HG03025 (cell line): ENCODE measurements around the gene MAP3K13.

Experiments used
- ATAC-seq: cut with Tn5 transposase; IDR thresholded peaks from one replicate; pipeline ENCODE4 v1.9.1; 2021; ENCODE audit warnings: mild to moderate bottlenecking, moderate library complexity; ENCODE audit not compliant: unreplicated experiment, low FRiP score

MAP3K13 gene

GRCh38 chr3:185498503-185499396 is 135.8 kb downstream of the MAP3K13 start, which contains the start of gene TMEM41A:
TSS of gene TMEM41A (minus strand) at chr3:185499035. CDS start at chr3:185498961, 74 bp downstream.
- peak; percentile 87 for ATAC-seq

GRCh38 chr3:185502987-185503386 is 140.1 kb downstream of the MAP3K13 start:
- ATAC-seq, result no peak

GRCh38 chr3:185503521-185503920 is 140.6 kb downstream of the MAP3K13 start:
- no peak for ATAC-seq

GRCh38 chr3:185504636-185505035 is 141.7 kb downstream of the MAP3K13 start:
- no peak for ATAC-seq

GRCh38 chr3:185507883-185508282 is 144.9 kb downstream of the MAP3K13 start:
- no peak for ATAC-seq

- ATAC-seq, result no peak
Measured at GRCh38 chr3:185508335-185508991, 145.5 kb downstream of the MAP3K13 start.

- no peak for ATAC-seq
Measured at GRCh38 chr3:185511711-185512110, 148.8 kb downstream of the MAP3K13 start.

- no peak for ATAC-seq
Measured at GRCh38 chr3:185517387-185518130, 154.6 kb downstream of the MAP3K13 start.

- ATAC-seq, result no peak
Measured at GRCh38 chr3:185519021-185519420, 156.1 kb downstream of the MAP3K13 start.

- no peak for ATAC-seq
Measured at GRCh38 chr3:185521349-185522138, 158.6 kb downstream of the MAP3K13 start.

GRCh38 chr3:185526349-185526951 is 163.5 kb downstream of the MAP3K13 start:
- ATAC-seq, result no peak

- no peak for ATAC-seq
Measured at GRCh38 chr3:185527364-185527763, 164.4 kb downstream of the MAP3K13 start.

- no peak for ATAC-seq
Measured at GRCh38 chr3:185528532-185528931, 165.6 kb downstream of the MAP3K13 start.

- no peak for ATAC-seq
Measured at GRCh38 chr3:185530856-185531255, 167.9 kb downstream of the MAP3K13 start.

- no peak for ATAC-seq
Measured at GRCh38 chr3:185532901-185533300, 170.0 kb downstream of the MAP3K13 start.

GRCh38 chr3:185534511-185534910 is 171.6 kb downstream of the MAP3K13 start:
- no peak for ATAC-seq

GRCh38 chr3:185537369-185537970 is 174.5 kb downstream of the MAP3K13 start:
- peak; percentile 99 for ATAC-seq
